ENCODE results near the gene SPESP1.
"Not testable (repeated sequence)": the region's sequence is repeated elsewhere in the genome, so short reads cannot be mapped to it uniquely, and the experiment has no call there.

The SPESP1 gene

GRCh38 chr15:68963719-68964118 is 33.4 kb downstream of the SPESP1 start:
- not testable (repeated sequence) for DNase-seq (ENCODE audit: low read depth)

GRCh38 chr15:68966996-68967395 is 36.7 kb downstream of the SPESP1 start:
- DNase-seq (ENCODE audit: low read depth), result no peak

- DNase-seq (ENCODE audit: low read depth), result no peak
Measured at GRCh38 chr15:68967948-68968347, 37.6 kb downstream of the SPESP1 start.

GRCh38 chr15:68969298-68969697 is 39.0 kb downstream of the SPESP1 start:
- no peak for DNase-seq (ENCODE audit: low read depth)

- no peak for DNase-seq (ENCODE audit: low read depth)
Measured at GRCh38 chr15:68972201-68973065, 42.1 kb downstream of the SPESP1 start.

GRCh38 chr15:68975651-68976160 is 45.4 kb downstream of the SPESP1 start:
- DNase-seq (ENCODE audit: low read depth), result not testable (repeated sequence)

- DNase-seq (ENCODE audit: low read depth), result not testable (repeated sequence)
Measured at GRCh38 chr15:68977426-68977825, 47.1 kb downstream of the SPESP1 start.

GRCh38 chr15:68979006-68979405 is 48.7 kb downstream of the SPESP1 start:
- no peak for DNase-seq (ENCODE audit: low read depth)

GRCh38 chr15:68979816-68980215 is 49.5 kb downstream of the SPESP1 start:
- DNase-seq (ENCODE audit: low read depth), result no peak

GRCh38 chr15:68980786-68981185 is 50.5 kb downstream of the SPESP1 start:
- no peak for DNase-seq (ENCODE audit: low read depth)

GRCh38 chr15:68981941-68982340 is 51.6 kb downstream of the SPESP1 start:
- no peak for DNase-seq (ENCODE audit: low read depth)

- no peak for DNase-seq (ENCODE audit: low read depth)
Measured at GRCh38 chr15:68982976-68983563, 52.7 kb downstream of the SPESP1 start.

GRCh38 chr15:68983961-68984481 is 53.7 kb downstream of the SPESP1 start:
- no peak for DNase-seq (ENCODE audit: low read depth)

GRCh38 chr15:68984586-68984985 is 54.3 kb downstream of the SPESP1 start:
- no peak for DNase-seq (ENCODE audit: low read depth)

GRCh38 chr15:68985361-68985891 is 55.1 kb downstream of the SPESP1 start:
- no peak for DNase-seq (ENCODE audit: low read depth)

GRCh38 chr15:68986322-68986721 is 56.0 kb downstream of the SPESP1 start:
- DNase-seq (ENCODE audit: low read depth), result no peak

GRCh38 chr15:68987120-68987519 is 56.8 kb downstream of the SPESP1 start:
- DNase-seq (ENCODE audit: low read depth), result no peak

GRCh38 chr15:68987676-68988075 is 57.4 kb downstream of the SPESP1 start:
- DNase-seq (ENCODE audit: low read depth), result no peak

- no peak for DNase-seq (ENCODE audit: low read depth)
Measured at GRCh38 chr15:68989541-68990230, 59.4 kb downstream of the SPESP1 start.

GRCh38 chr15:68990231-68990991 is 60.1 kb downstream of the SPESP1 start:
- DNase-seq (ENCODE audit: low read depth), result no peak

- no peak for DNase-seq (ENCODE audit: low read depth)
Measured at GRCh38 chr15:68990992-68991500, 60.7 kb downstream of the SPESP1 start.

Data from T-helper 22 cell (primary cell).